AG04449 (cell line): Measurements from ENCODE around the gene DENND1A.

Experiments used
- CTCF ChIA-PET: fragments of 350-600 bp; formaldehyde crosslinking; extraction: SDS; loops from one replicate; lab custom pipeline; 2021; ENCODE audit warnings: antibody characterized with exemption; lab: Yijun Ruan, JAX
- POLR2A ChIA-PET: fragments of 400-600, 350-600 bp; formaldehyde crosslinking; extraction: SDS; loops from one replicate; lab custom pipeline; 2020; ENCODE audit warnings: antibody characterized with exemption, inconsistent platforms; lab: Yijun Ruan, JAX
- DNase-seq: peaks from one replicate; pipeline ENCODE4 v3.0.0-alpha.2; 2010; ENCODE audit warnings: low read depth, low spot score
- H3K4me3 ChIP-seq: 2 replicates; pipeline ENCODE4 v1.5.1; 2011; ENCODE audit warnings: low read depth, mild to moderate bottlenecking, control low read depth, low read length
- TF ChIP-seq, protein P1 (sequence below): IDR thresholded peaks from one replicate; pipeline ENCODE4 v1.5.1; 2011; ENCODE audit warnings: mild to moderate bottlenecking, moderate library complexity, low read length, control low read depth, inconsistent platforms; ENCODE audit not compliant: insufficient read depth; ENCODE audit errors: missing control alignments

DENND1A gene

DNA sequence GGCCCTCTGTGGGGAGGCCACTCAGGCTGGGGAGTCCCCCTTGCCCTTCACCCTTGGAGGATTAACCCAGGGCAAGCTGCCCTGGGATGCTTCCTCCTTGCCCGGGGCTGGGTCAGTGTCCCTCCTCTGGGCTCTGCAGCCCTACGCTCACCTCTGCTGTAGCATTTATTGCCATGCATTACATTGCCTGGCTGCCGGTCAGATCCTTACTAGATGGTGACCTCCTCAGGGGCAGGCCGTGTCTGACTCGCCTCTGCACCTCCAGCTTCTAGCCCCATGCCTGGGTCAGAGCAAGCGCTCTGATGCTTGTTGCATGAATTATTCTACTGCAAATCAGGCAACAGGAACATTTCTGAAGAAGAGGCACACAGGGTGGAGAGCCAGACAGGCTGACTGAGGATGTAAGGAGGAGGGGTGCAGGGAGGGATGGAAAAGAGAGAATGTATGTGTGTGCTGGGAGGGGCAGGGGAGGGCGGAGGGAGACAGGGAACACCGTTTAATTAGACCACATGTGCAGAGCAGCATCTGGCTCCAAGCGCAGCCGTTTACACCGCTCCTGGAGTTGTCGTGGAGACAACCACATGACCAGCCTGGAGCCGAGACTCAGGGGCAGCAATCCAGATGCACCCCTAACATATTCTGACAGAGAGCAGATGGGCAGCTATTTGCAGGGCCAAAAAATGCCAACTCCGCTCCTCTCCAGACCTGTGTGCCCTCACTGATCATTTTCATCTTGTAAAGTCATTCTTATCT lies 456.9 kb downstream of the DENND1A start:
- DNase-seq, result no peak
- no peak overlapping the region for H3K4me3 ChIP-seq
- ChIA-PET POLR2A (no interaction called here), CTCF (no interaction called here)
- TF ChIP-seq, protein P1, sequence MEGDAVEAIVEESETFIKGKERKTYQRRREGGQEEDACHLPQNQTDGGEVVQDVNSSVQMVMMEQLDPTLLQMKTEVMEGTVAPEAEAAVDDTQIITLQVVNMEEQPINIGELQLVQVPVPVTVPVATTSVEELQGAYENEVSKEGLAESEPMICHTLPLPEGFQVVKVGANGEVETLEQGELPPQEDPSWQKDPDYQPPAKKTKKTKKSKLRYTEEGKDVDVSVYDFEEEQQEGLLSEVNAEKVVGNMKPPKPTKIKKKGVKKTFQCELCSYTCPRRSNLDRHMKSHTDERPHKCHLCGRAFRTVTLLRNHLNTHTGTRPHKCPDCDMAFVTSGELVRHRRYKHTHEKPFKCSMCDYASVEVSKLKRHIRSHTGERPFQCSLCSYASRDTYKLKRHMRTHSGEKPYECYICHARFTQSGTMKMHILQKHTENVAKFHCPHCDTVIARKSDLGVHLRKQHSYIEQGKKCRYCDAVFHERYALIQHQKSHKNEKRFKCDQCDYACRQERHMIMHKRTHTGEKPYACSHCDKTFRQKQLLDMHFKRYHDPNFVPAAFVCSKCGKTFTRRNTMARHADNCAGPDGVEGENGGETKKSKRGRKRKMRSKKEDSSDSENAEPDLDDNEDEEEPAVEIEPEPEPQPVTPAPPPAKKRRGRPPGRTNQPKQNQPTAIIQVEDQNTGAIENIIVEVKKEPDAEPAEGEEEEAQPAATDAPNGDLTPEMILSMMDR, result no peak

DNA sequence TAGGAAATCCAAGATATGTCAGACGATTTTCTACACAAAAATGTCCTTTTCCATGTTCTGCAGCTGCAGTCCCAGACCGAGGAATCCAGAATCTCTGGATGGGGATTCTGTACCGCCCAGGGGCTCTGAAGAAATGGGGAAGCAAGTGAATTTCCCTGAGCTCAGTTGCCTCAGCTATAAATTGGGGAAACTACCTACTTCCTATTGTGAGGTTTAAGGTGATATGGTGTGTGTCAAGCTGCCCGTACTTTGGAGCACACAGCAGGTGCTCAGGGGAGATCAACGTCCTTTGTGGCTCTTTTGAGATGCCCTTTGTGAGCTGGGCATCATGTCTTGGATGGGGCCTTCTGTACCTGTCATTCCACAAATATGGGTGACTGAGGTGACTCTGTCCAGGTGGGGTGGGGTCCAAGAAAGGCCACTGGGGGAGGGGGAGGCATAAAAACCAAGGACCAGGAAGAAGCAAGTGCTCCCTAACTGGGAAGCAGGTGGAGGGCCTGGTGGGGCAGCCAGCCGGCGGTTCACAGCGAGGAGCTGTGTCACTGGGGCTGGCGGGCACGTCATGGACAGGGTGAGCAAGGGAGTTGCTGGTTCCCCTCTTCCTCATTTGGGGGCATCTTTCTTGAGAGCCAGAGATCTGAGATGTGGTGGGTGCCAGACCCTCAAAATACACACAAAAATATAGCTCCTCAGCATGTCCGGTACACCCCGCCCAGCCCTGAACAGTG lies 457.9 kb downstream of the DENND1A start:
- POLR2A ChIA-PET, result no interaction called here
- CTCF ChIA-PET, result interaction anchor here (0.7 kb wide), 1 partner anchor 655 kb away, joined by 3 read pairs; no protein-coding TSS in a partner anchor
- TF ChIP-seq, protein P1, result no peak

DNA sequence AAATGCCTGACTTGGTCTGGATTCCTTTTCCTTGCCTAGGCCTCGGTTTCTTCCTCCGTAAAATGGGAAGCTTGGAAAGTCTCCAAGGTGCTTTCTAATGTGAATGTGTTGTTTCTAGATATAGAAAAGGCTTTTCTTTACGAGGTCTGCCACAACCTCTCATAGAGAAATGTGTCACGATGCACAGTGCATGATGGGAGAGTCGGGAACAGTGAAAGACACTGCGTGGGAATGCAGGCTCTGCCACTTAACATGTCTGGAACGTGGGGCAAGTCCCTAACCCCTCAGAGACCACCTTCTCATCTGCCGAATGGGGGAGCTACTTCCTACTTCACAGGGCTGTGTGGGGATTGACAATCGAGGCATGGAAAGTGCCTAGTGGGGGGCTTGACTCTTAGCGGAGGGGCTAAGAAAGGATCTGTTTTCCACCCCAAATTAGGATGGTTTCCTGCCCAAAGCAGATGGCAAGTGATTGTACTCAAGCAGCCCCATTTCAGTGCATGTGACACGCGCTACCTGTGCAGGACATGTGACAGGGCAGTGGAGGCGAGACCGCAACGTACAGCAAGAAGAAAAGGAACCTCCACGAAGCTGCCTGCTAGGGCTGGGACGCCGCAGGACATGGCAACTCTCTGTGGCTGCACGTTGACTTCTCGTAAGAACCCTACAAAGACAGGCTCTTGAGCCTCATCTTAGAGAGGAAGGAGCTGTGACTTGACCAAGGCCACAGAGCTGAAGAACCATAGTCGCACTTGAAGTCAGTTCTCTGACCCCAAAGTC lies 458.7 kb downstream of the DENND1A start:
- ChIA-PET POLR2A (no interaction called here), CTCF (interaction anchor here (1.6 kb wide), 1 partner anchor 570 kb away, joined by 4 read pairs; no protein-coding TSS in a partner anchor)
- no peak for DNase-seq
- TF ChIP-seq, protein P1, result no peak
- H3K4me3 ChIP-seq, result no peak overlapping the region

More for the DNA sequence above, 457.9 kb downstream of the DENND1A start:
- DNase-seq, result no peak
- no peak overlapping the region for H3K4me3 ChIP-seq

DNA sequence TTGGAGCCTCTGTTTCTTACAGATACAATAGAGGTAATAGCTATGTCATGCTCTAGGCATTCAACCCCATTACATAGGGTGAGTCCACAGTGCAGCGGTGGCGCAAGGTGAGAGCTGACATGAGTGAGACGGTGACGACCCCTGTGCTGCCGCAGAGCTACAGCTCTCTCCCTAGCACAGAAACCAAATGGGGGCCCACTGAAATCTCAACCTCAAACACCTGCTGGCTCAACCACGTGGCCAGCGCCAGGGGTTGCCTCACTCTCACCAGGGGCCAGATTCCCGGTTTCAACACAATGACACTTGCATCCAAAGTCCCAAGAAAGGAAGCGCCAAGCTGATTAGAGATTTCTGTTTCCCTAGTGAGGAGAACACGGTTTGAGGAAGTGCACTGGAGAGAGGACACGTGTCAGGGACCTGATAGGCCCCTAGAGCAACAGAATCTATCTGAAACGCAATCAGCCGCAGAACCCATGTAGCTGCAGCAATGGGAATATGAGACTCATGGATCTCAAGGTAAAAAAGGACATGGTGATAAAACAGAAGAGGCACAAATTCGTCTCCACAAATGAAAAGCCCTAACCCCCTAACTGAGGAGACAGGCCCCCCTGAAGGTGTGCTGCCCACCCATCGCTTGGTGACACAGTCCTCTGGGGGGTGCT lies 459.7 kb downstream of the DENND1A start:
- CTCF ChIA-PET, result interaction anchor here (1.6 kb wide), 1 partner anchor 571 kb away, joined by 4 read pairs; no protein-coding TSS in a partner anchor

DNA sequence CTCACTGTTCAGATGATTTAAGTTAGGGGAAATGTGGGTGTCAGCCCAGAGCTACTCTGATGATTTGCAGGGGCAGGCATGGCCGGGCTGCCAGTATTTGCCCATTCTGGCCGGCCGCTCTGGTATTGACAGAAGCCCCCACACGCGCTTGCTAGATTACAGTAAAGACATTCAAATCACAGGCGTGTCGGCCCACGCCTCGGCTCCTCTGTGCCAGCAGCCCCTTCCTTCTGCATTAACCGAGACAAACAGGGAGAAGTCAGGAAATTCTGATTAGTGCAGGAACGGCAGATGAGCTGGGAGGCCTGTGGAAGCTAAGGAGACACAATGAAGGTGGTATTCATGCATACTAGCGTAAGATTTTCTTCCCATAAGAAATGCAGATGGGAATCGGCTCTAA lies 460.6 kb downstream of the DENND1A start:
- no peak overlapping the region for H3K4me3 ChIP-seq
- TF ChIP-seq, protein P1, result no peak
- ChIA-PET POLR2A (no interaction called here), CTCF (interaction anchor here (1.6 kb wide), 1 partner anchor 572 kb away, joined by 4 read pairs; no protein-coding TSS in a partner anchor)
- no peak for DNase-seq

More for the DNA sequence above, 459.7 kb downstream of the DENND1A start:
- H3K4me3 ChIP-seq, result no peak overlapping the region
- DNase-seq, result no peak
- TF ChIP-seq, protein P1, result no peak
- POLR2A ChIA-PET, result no interaction called here
